Measurements from ENCODE around the gene ATXN2. TPM values are rescaled to one million over a fixed set of nuclear protein-coding genes. Genes with fewer than 3 reads are reported as not detected.

The ATXN2 gene
- total RNA-seq, 4 donors from 2014 or later: 63.1 to 102 (median 63.8) TPM

- 65 to 68% methylated on average over 4 of the region's 4 CpGs for WGBS, 2 donors
- Histone ChIP-seq H3K27ac (peak overlapping the region in 1 of 3 donors; percentile 25), H3K4me1 (no peaks in the 10 kb centered on the region), H3K27me3 (no peaks in the 10 kb centered on the region), H3K36me3 (peaks cover 34 to 43% of the 10 kb centered on the region in 2 donors), H3K9me3 (no peaks in the 10 kb centered on the region), H3K4me3 (replicated peaks in 1 of 3) (no peak overlapping the region)
- intact Hi-C loops (cut with DNase I): no loop called here
- no peak for TF ChIP-seq CTCF (IDR thresholded peaks at IDR 0.05)
- no peak for TF ChIP-seq POLR2A (IDR thresholded peaks at IDR 0.05)
- DNase-seq: no peak
Measured at GRCh38 chr12:111488271-111488670, 110.8 kb downstream of the ATXN2 start.

GRCh38 chr12:111482462-111482861, 116.7 kb downstream of the ATXN2 start:
- DNase-seq: no peak
- Histone ChIP-seq H3K4me3 (replicated peaks in 1 of 3) (no peak overlapping the region), H3K4me1 (no peaks in the 10 kb centered on the region), H3K9me3 (no peaks in the 10 kb centered on the region), H3K36me3 (peaks cover 31 to 39% of the 10 kb centered on the region in 2 donors), H3K27me3 (no peaks in the 10 kb centered on the region), H3K27ac (no peak overlapping the region)
- intact Hi-C loops (cut with DNase I): no loop called here
- 90 to 97% methylated on average over 2 of the region's 2 CpGs for WGBS, 2 donors
- TF ChIP-seq POLR2A (IDR thresholded peaks at IDR 0.05) (no peak), CTCF (IDR thresholded peaks at IDR 0.05) (peak in 1 of 6 experiments; percentile 9)

- H3K36me3 ChIP-seq: peaks cover 12 to 17% of the 10 kb centered on the region in 2 donors
- WGBS, 2 donors: 85 to 91% methylated on average over 2 of the region's 2 CpGs
- no peak overlapping the region for H3K27ac ChIP-seq
- no peak overlapping the region for H3K4me3 ChIP-seq (replicated peaks in 1 of 3)
- TF ChIP-seq POLR2A (IDR thresholded peaks at IDR 0.05) (no peak), CTCF (IDR thresholded peaks at IDR 0.05) (no peak)
- no peak for DNase-seq
- H3K9me3 ChIP-seq: no peaks in the 10 kb centered on the region
- intact Hi-C loops (cut with DNase I): no loop called here
- no peaks in the 10 kb centered on the region for H3K27me3 ChIP-seq
- H3K4me1 ChIP-seq: no peaks in the 10 kb centered on the region
Measured at GRCh38 chr12:111471236-111471635, 127.9 kb downstream of the ATXN2 start.

GRCh38 chr12:111469401-111469800, 129.7 kb downstream of the ATXN2 start:
- no peak overlapping the region for H3K27ac ChIP-seq
- WGBS, 2 donors: 88 to 92% methylated on average over 2 of the region's 2 CpGs
- peaks cover 12% of the 10 kb centered on the region in 2 donors for H3K36me3 ChIP-seq

GRCh38 chr12:111467857-111468241, 131.3 kb downstream of the ATXN2 start:
- H3K4me3 ChIP-seq (replicated peaks in 1 of 3): no peak overlapping the region
- H3K36me3 ChIP-seq: peaks cover 12% of the 10 kb centered on the region in 2 donors
- DNase-seq: no peak
- no peaks in the 10 kb centered on the region for H3K27me3 ChIP-seq
- H3K27ac ChIP-seq: peak overlapping the region in 1 of 3 donors; percentile 46
- H3K9me3 ChIP-seq: no peaks in the 10 kb centered on the region
- 70 to 82% methylated on average over 4 of the region's 4 CpGs for WGBS, 2 donors
- intact Hi-C loops (cut with DNase I): no loop called here
- no peak for TF ChIP-seq CTCF (IDR thresholded peaks at IDR 0.05)
- TF ChIP-seq POLR2A (IDR thresholded peaks at IDR 0.05): no peak
- no peaks in the 10 kb centered on the region for H3K4me1 ChIP-seq

More at GRCh38 chr12:111469401-111469800, 129.7 kb downstream of the ATXN2 start:
- Histone ChIP-seq H3K27me3 (no peaks in the 10 kb centered on the region), H3K9me3 (no peaks in the 10 kb centered on the region), H3K4me1 (no peaks in the 10 kb centered on the region), H3K4me3 (replicated peaks in 1 of 3) (no peak overlapping the region)
- TF ChIP-seq CTCF (IDR thresholded peaks at IDR 0.05) (no peak), POLR2A (IDR thresholded peaks at IDR 0.05) (no peak)
- DNase-seq: no peak
- intact Hi-C loops (cut with DNase I): no loop called here

All from thyroid gland (tissue), 4 donors.